NCI-H187 treated with DMSO at 0.1 percent for 48 hours (cell line): ENCODE results near the gene MTX1.
"Not testable (repeated sequence)": the region's sequence is repeated elsewhere in the genome, so short reads cannot be mapped to it uniquely, and the experiment has no call there.

Experiments used
- DNase-seq: peaks from one replicate; lab custom pipeline; 2025; lab: John Stamatoyannopoulos, UW

The MTX1 gene

GRCh38 chr1:155235375-155235774 lies 26.9 kb downstream of the MTX1 start:
- not testable (repeated sequence) for DNase-seq

GRCh38 chr1:155236451-155236850 lies 28.0 kb downstream of the MTX1 start:
- DNase-seq, result no peak

GRCh38 chr1:155241069-155241679 lies 32.7 kb downstream of the MTX1 start:
- peak; percentile 72 for DNase-seq

- no peak for DNase-seq
These were observed 33.4 kb downstream of the MTX1 start for GRCh38 chr1:155241841-155242264.

GRCh38 chr1:155242805-155243358 lies 34.4 kb downstream of the MTX1 start:
- DNase-seq, result no peak

- DNase-seq, result peak; percentile 98
These were observed 36.1 kb downstream of the MTX1 start for GRCh38 chr1:155244368-155245162.

GRCh38 chr1:155245163-155245524 lies 36.6 kb downstream of the MTX1 start:
- no peak for DNase-seq

GRCh38 chr1:155246796-155247195 lies 38.3 kb downstream of the MTX1 start:
- DNase-seq, result not testable (repeated sequence)

GRCh38 chr1:155247667-155248553 lies 39.4 kb downstream of the MTX1 start:
- DNase-seq, result no peak

GRCh38 chr1:155250246-155250632 lies 41.7 kb downstream of the MTX1 start:
- no peak for DNase-seq

GRCh38 chr1:155250633-155251449 lies 42.3 kb downstream of the MTX1 start:
- peak; percentile 95 for DNase-seq

GRCh38 chr1:155251566-155251965 lies 43.1 kb downstream of the MTX1 start:
- no peak for DNase-seq

GRCh38 chr1:155253208-155253607 lies 44.7 kb downstream of the MTX1 start:
- no peak for DNase-seq

GRCh38 chr1:155253797-155254196 lies 45.3 kb downstream of the MTX1 start:
- no peak for DNase-seq

GRCh38 chr1:155254228-155254713 lies 45.8 kb downstream of the MTX1 start:
- no peak for DNase-seq

GRCh38 chr1:155254714-155255242 lies 46.3 kb downstream of the MTX1 start:
- DNase-seq, result no peak

- DNase-seq, result peak; percentile 72
These were observed 46.9 kb downstream of the MTX1 start, which contains the start of gene ENTREP3 for GRCh38 chr1:155255243-155256007. ENTREP3 (minus strand) TSS chr1:155255483; CDS start chr1:155254877, 606 bp downstream.

- DNase-seq, result no peak
These were observed 47.8 kb downstream of the MTX1 start for GRCh38 chr1:155256058-155256852.

- DNase-seq, result no peak
These were observed 51.8 kb downstream of the MTX1 start for GRCh38 chr1:155260276-155260675.
